Mesenchymal stem cell (in vitro differentiated cells and primary cell): ENCODE measurements around the gene IL1RAPL1.

Experiments
- DNase-seq: peaks from one replicate; pipeline ENCODE4 v3.0.0-alpha.2; 2013
- H2AFZ ChIP-seq: one replicate; pipeline ENCODE4 v1.6.1; 2013; ENCODE audit warnings: low read depth, mild to moderate bottlenecking, control low read depth, inconsistent platforms, low read length, moderate library complexity
- H2AK5ac ChIP-seq: 2 replicates; pipeline ENCODE4 v1.6.1; 2013; ENCODE audit warnings: low read length, moderate library complexity, mild to moderate bottlenecking, inconsistent platforms; ENCODE audit not compliant: severe bottlenecking
- H2BK120ac ChIP-seq: one replicate; pipeline ENCODE4 v1.6.1; 2013; ENCODE audit warnings: low read depth, mild to moderate bottlenecking, inconsistent platforms, low read length, moderate library complexity
- H2BK12ac ChIP-seq, 2 experiments: one replicate each; pipeline ENCODE4 v1.6.1; 2013; ENCODE audit warnings: inconsistent platforms in 2 of 2, low read length in 2 of 2, mild to moderate bottlenecking in 2 of 2, moderate library complexity in 2 of 2, control low read depth in 1 of 2
- H2BK15ac ChIP-seq: one replicate; pipeline ENCODE4 v1.6.1; 2013; ENCODE audit warnings: mild to moderate bottlenecking, low read depth, inconsistent platforms; ENCODE audit not compliant: poor library complexity, severe bottlenecking
- H2BK5ac ChIP-seq: 2 replicates; pipeline ENCODE4 v1.6.1; 2013; ENCODE audit warnings: low read depth, mild to moderate bottlenecking, low read length, control low read depth, inconsistent platforms; ENCODE audit not compliant: poor library complexity, severe bottlenecking
- H3K14ac ChIP-seq, 2 experiments: one replicate each; pipeline ENCODE4 v1.6.1; 2013; ENCODE audit warnings: inconsistent platforms in 2 of 2, low read length in 2 of 2, control low read depth in 1 of 2, mild to moderate bottlenecking in 1 of 2, moderate library complexity in 1 of 2
- H3K18ac ChIP-seq, 2 experiments: one replicate each; pipeline ENCODE4 v1.6.1; 2013; ENCODE audit warnings: inconsistent platforms in 2 of 2, low read length in 2 of 2, control low read depth in 1 of 2, low read depth in 1 of 2, mild to moderate bottlenecking in 1 of 2
- H3K23ac ChIP-seq, 2 experiments: one replicate each; pipeline ENCODE4 v1.6.1; 2013; ENCODE audit warnings: inconsistent platforms in 2 of 2, low read length in 2 of 2, mild to moderate bottlenecking in 2 of 2, moderate library complexity in 2 of 2, control low read depth in 1 of 2
- H3K27ac ChIP-seq: 2 replicates; pipeline ENCODE4 v1.5.1; 2013; ENCODE audit warnings: mild to moderate bottlenecking, moderate library complexity, low read length, control low read depth, inconsistent platforms; ENCODE audit not compliant: poor library complexity, severe bottlenecking
- H3K27me3 ChIP-seq, 2 experiments: 2 replicates each; pipeline versions ENCODE4 v1.6.1 to v1.7.0; 2013; ENCODE audit warnings: low read length in 2 of 2, mild to moderate bottlenecking in 2 of 2, moderate library complexity in 2 of 2, control low read depth in 1 of 2, inconsistent platforms in 1 of 2; ENCODE audit not compliant: control insufficient read depth in 1 of 2, insufficient read depth in 1 of 2
- H3K36me3 ChIP-seq, 2 experiments: 2 replicates each; pipeline versions ENCODE4 v1.6.1 to v1.7.0; 2013; ENCODE audit warnings: low read length in 2 of 2, control low read depth in 1 of 2, inconsistent platforms in 1 of 2, low read depth in 1 of 2, mild to moderate bottlenecking in 1 of 2; ENCODE audit not compliant: insufficient read depth in 2 of 2, control insufficient read depth in 1 of 2
- H3K4ac ChIP-seq, 2 experiments: one replicate each; pipeline ENCODE4 v1.6.1; 2013; ENCODE audit warnings: inconsistent platforms in 2 of 2, low read length in 2 of 2, mild to moderate bottlenecking in 2 of 2, moderate library complexity in 2 of 2, control low read depth in 1 of 2, low read depth in 1 of 2
- H3K4me1 ChIP-seq: 2 replicates; pipeline ENCODE4 v1.6.1; 2013; ENCODE audit warnings: low read depth, low read length, control low read depth; ENCODE audit not compliant: control insufficient read depth, insufficient read depth
- H3K4me2 ChIP-seq: 2 replicates; pipeline ENCODE4 v1.6.1; 2013; ENCODE audit warnings: low read length, mild to moderate bottlenecking, inconsistent platforms; ENCODE audit not compliant: poor library complexity, severe bottlenecking
- H3K4me3 ChIP-seq, 2 experiments: 2 replicates each; pipeline versions ENCODE4 v1.5.1 to v1.7.0; 2013; ENCODE audit warnings: low read length in 2 of 2, mild to moderate bottlenecking in 2 of 2, control low read depth in 1 of 2, low read depth in 1 of 2; ENCODE audit not compliant: insufficient read depth in 1 of 2
- H3K79me1 ChIP-seq: replicated peaks from 2 replicates; pipeline ENCODE4 v1.6.1; 2013; ENCODE audit warnings: mild to moderate bottlenecking, control low read depth, low read length, inconsistent platforms; ENCODE audit not compliant: poor library complexity, severe bottlenecking
- H3K9ac ChIP-seq: 2 replicates; pipeline ENCODE4 v1.7.0; 2013; ENCODE audit warnings: mild to moderate bottlenecking, low read length, moderate library complexity
- H3K9me3 ChIP-seq: 2 replicates; pipeline ENCODE4 v1.7.0; 2013; ENCODE audit warnings: mild to moderate bottlenecking, low read length; ENCODE audit not compliant: control insufficient read depth
- H4K8ac ChIP-seq: one replicate; pipeline ENCODE4 v1.6.1; 2013; ENCODE audit warnings: inconsistent platforms, mild to moderate bottlenecking, low read length, moderate library complexity
- H4K91ac ChIP-seq: one replicate; pipeline ENCODE4 v1.6.1; 2013; ENCODE audit warnings: mild to moderate bottlenecking, low read length, inconsistent platforms
- WGBS: methylation state at CpG from one replicate; pipeline ENCODE4 v1.1.7; 2013; ENCODE audit warnings: mixed read lengths; 5-methylcytosine and 5-hydroxymethylcytosine counted together

The IL1RAPL1 gene

GRCh38 chrX:29237972-29238371 lies 650.7 kb downstream of the IL1RAPL1 start:
- no peak overlapping the region for H3K18ac ChIP-seq
- no peak overlapping the region for H3K4ac ChIP-seq
- no peaks in the 10 kb centered on the region for H3K36me3 ChIP-seq
- no peak overlapping the region for H3K14ac ChIP-seq
- H2AFZ ChIP-seq = no peak overlapping the region
- no peak overlapping the region for H2BK12ac ChIP-seq
- no peak overlapping the region for H3K27ac ChIP-seq
- no peak overlapping the region for H3K4me2 ChIP-seq
- no peak overlapping the region for H3K23ac ChIP-seq
- H3K79me1 ChIP-seq = no peaks in the 10 kb centered on the region
- no peak overlapping the region for H2BK5ac ChIP-seq
- H2AK5ac ChIP-seq = no peak overlapping the region
- H2BK15ac ChIP-seq = no peak overlapping the region
- H3K4me1 ChIP-seq = no peaks in the 10 kb centered on the region
- H4K8ac ChIP-seq = no peak overlapping the region
- H3K4me3 ChIP-seq = no peak overlapping the region
- H3K27me3 ChIP-seq = no peaks in the 10 kb centered on the region
- H3K9ac ChIP-seq = no peak overlapping the region
- DNase-seq = no peak
- no peak overlapping the region for H4K91ac ChIP-seq
- no peak overlapping the region for H2BK120ac ChIP-seq
- WGBS = 94% methylated on average over 3 of the region's 6 CpGs
- H3K9me3 ChIP-seq = no peaks in the 10 kb centered on the region

GRCh38 chrX:29241809-29242208 lies 654.6 kb downstream of the IL1RAPL1 start:
- Histone ChIP-seq H2AK5ac (no peak overlapping the region), H3K36me3 (no peaks in the 10 kb centered on the region), H3K4me3 (no peak overlapping the region), H3K4me1 (no peaks in the 10 kb centered on the region), H2BK5ac (no peak overlapping the region), H3K79me1 (no peaks in the 10 kb centered on the region), H4K8ac (no peak overlapping the region), H3K18ac (no peak overlapping the region), H3K9me3 (no peaks in the 10 kb centered on the region), H3K4ac (no peak overlapping the region), H2AFZ (no peak overlapping the region), H3K27me3 (no peaks in the 10 kb centered on the region), H3K4me2 (no peak overlapping the region), H4K91ac (no peak overlapping the region), H3K27ac (no peak overlapping the region), H3K23ac (no peak overlapping the region), H2BK120ac (no peak overlapping the region), H3K9ac (no peak overlapping the region), H2BK12ac (no peak overlapping the region), H3K14ac (no peak overlapping the region), H2BK15ac (no peak overlapping the region)
- DNase-seq = peak; percentile 40
- no CpG with 5 or more reads among the region's 2 CpGs for WGBS

GRCh38 chrX:29242856-29243255 lies 655.6 kb downstream of the IL1RAPL1 start:
- Histone ChIP-seq H2AK5ac (no peak overlapping the region), H3K4me2 (no peak overlapping the region), H4K91ac (no peak overlapping the region), H3K23ac (no peak overlapping the region), H3K4me3 (no peak overlapping the region), H3K4ac (no peak overlapping the region), H2BK12ac (no peak overlapping the region), H3K14ac (no peak overlapping the region), H3K27me3 (no peaks in the 10 kb centered on the region), H3K18ac (no peak overlapping the region), H2AFZ (no peak overlapping the region), H2BK15ac (no peak overlapping the region), H3K36me3 (no peaks in the 10 kb centered on the region), H3K79me1 (no peaks in the 10 kb centered on the region), H2BK5ac (no peak overlapping the region), H2BK120ac (no peak overlapping the region), H3K4me1 (no peaks in the 10 kb centered on the region), H4K8ac (no peak overlapping the region), H3K27ac (no peak overlapping the region), H3K9ac (no peak overlapping the region), H3K9me3 (no peaks in the 10 kb centered on the region)
- DNase-seq = no peak
- 89% methylated on average over 4 of the region's 4 CpGs for WGBS

- no peak overlapping the region for H2BK15ac ChIP-seq
- no peak overlapping the region for H2BK12ac ChIP-seq
- no peaks in the 10 kb centered on the region for H3K79me1 ChIP-seq
- no peak overlapping the region for H3K4me2 ChIP-seq
- H4K91ac ChIP-seq = no peak overlapping the region
- H3K27me3 ChIP-seq = no peaks in the 10 kb centered on the region
- H4K8ac ChIP-seq = no peak overlapping the region
- WGBS = no CpG with 5 or more reads among the region's 2 CpGs
- H3K9me3 ChIP-seq = no peaks in the 10 kb centered on the region
- H2AFZ ChIP-seq = no peak overlapping the region
- H3K4ac ChIP-seq = no peak overlapping the region
- no peaks in the 10 kb centered on the region for H3K36me3 ChIP-seq
- H3K14ac ChIP-seq = no peak overlapping the region
- no peak overlapping the region for H3K9ac ChIP-seq
- H3K23ac ChIP-seq = no peak overlapping the region
- no peak overlapping the region for H2AK5ac ChIP-seq
- H3K27ac ChIP-seq = no peak overlapping the region
- H3K18ac ChIP-seq = no peak overlapping the region
- no peak for DNase-seq
- no peaks in the 10 kb centered on the region for H3K4me1 ChIP-seq
- H2BK120ac ChIP-seq = no peak overlapping the region
- H3K4me3 ChIP-seq = no peak overlapping the region
- no peak overlapping the region for H2BK5ac ChIP-seq
Measured at GRCh38 chrX:29243942-29244341, 656.7 kb downstream of the IL1RAPL1 start.
